Measurements from ENCODE around the gene ACOT7.

DNA sequence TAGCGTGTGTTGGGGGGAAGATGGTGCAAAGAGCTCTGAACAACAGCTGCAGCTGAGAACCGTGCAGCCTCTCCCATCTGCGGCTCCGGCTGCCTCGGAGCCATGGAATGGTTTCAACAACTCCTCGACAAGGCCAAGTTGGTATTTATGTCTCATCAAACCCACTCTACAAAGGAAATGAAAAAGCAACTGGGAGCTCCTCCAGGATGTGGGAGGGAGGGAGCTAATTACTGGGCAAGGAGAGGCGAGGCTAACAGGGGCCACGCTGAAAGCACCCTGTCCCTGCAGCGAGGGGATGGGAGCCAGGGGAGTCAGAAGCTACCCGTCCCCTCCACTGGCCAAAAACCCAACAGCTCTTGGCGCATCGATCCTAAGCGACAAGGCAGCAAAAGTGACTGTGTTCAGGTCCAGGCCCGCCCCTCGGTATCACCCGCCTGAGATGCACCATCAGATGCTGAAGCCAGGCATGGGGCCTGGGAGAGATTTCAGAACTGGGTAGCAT, 63.1 kb downstream of the ACOT7 start:
- TF ChIP-seq CTCF (conservative IDR thresholded peaks at IDR 0.05; ENCODE audit: low read depth, low read length) (no peak), EZH2phosphoT487 (IDR thresholded peaks at IDR 0.05; ENCODE audit: borderline replicate concordance, low read length) (no peak), EZH2 (IDR thresholded peaks at IDR 0.05; ENCODE audit: low read length, unreplicated experiment) (no peak)

Data from PC-3 (cell line).